ENCODE results near the gene METTL16.

GRCh38 chr17:2485970-2486369, 25.7 kb downstream of the METTL16 start:
- TF ChIP-seq POLR2A (IDR thresholded peaks at IDR 0.05; ENCODE audit: low read depth, low read length) (no peak), POLR2AphosphoS5 (IDR thresholded peaks at IDR 0.05; ENCODE audit: low read depth, low read length) (no peak), TAF1 (IDR thresholded peaks at IDR 0.05; ENCODE audit: borderline replicate concordance, low read depth, low read length) (no peak)

Data from GM12892 (cell line).